PFSK-1 (cell line): Measurements from ENCODE around the gene PLA2G4D.

Experiments used
- FOXP2 ChIP-seq: optimal IDR thresholded peaks from 2 replicates; pipeline ENCODE3; 2011; ENCODE audit warnings: borderline replicate concordance, control low read depth, inconsistent platforms; ENCODE audit not compliant: insufficient read depth; ENCODE audit errors: extremely low read length, extremely low read depth
- POLR2AphosphoS5 ChIP-seq: IDR thresholded peaks from 2 replicates; pipeline ENCODE4 v1.6.1; 2012; ENCODE audit warnings: low read depth, mild to moderate bottlenecking, control low read depth, low read length, moderate library complexity
- REST ChIP-seq, 2 experiments: IDR thresholded peaks; 2 replicates each; pipeline versions ENCODE4 v1.6.1 to v1.8.0; 2011 to 2012; ENCODE audit warnings: low read depth in 2 of 2, low read length in 2 of 2, control low read depth in 1 of 2, inconsistent platforms in 1 of 2, mild to moderate bottlenecking in 1 of 2, moderate library complexity in 1 of 2; ENCODE audit not compliant: insufficient read depth in 1 of 2
- SIN3A ChIP-seq: IDR thresholded peaks from 2 replicates; pipeline ENCODE4 v1.6.1; 2012; ENCODE audit warnings: mild to moderate bottlenecking, low read length, moderate library complexity, borderline replicate concordance; ENCODE audit not compliant: insufficient read depth
- TAF1 ChIP-seq: IDR thresholded peaks from 2 replicates; pipeline ENCODE4 v1.6.1; 2012; ENCODE audit warnings: low read length, control low read depth, borderline replicate concordance; ENCODE audit not compliant: insufficient read depth

PLA2G4D gene

GRCh38 chr15:42092398-42093318, 1.7 kb downstream of the PLA2G4D start:
- TF ChIP-seq SIN3A (no peak), FOXP2 (no peak), POLR2AphosphoS5 (no peak), TAF1 (no peak), REST (IDR thresholded peaks at IDR 0.05; ENCODE audit: insufficient read depth in 1 of 2, low read depth in 2 of 2, low read length in 2 of 2) (no peak)

GRCh38 chr15:42090781-42091180, 3.6 kb downstream of the PLA2G4D start:
- TF ChIP-seq TAF1 = no peak
- no peak for TF ChIP-seq FOXP2
- no peak for TF ChIP-seq SIN3A
- no peak for TF ChIP-seq POLR2AphosphoS5
- no peak for TF ChIP-seq REST (IDR thresholded peaks at IDR 0.05; ENCODE audit: insufficient read depth in 1 of 2, low read depth in 2 of 2, low read length in 2 of 2)

GRCh38 chr15:42090370-42090769, 4.0 kb downstream of the PLA2G4D start:
- no peak for TF ChIP-seq REST (IDR thresholded peaks at IDR 0.05; ENCODE audit: insufficient read depth in 1 of 2, low read depth in 2 of 2, low read length in 2 of 2)
- TF ChIP-seq POLR2AphosphoS5 = no peak
- no peak for TF ChIP-seq SIN3A
- TF ChIP-seq FOXP2 = no peak
- no peak for TF ChIP-seq TAF1

GRCh38 chr15:42089942-42090341, 4.4 kb downstream of the PLA2G4D start:
- no peak for TF ChIP-seq SIN3A
- no peak for TF ChIP-seq POLR2AphosphoS5
- TF ChIP-seq REST (IDR thresholded peaks at IDR 0.05; ENCODE audit: insufficient read depth in 1 of 2, low read depth in 2 of 2, low read length in 2 of 2) = no peak
- no peak for TF ChIP-seq FOXP2
- no peak for TF ChIP-seq TAF1
